ENCODE measurements around the gene ZNF362. TPM values are rescaled to one million over a fixed set of nuclear protein-coding genes. Genes with fewer than 3 reads are reported as not detected.
A peak's percentile ranks its signal among the peaks of the same experiment; 100 is the strongest.

ZNF362 gene
- total and polyA plus RNA-seq, 2 of the 13 experiments (the other 11 are each of a cell fraction or from before 2014, with no cell fraction given): 8.3 to 14.2 TPM

- TF ChIP-seq ZNF44 (CRISPR knock-in tag; IDR thresholded peaks at IDR 0.05) (no peak), THAP9 (CRISPR knock-in tag; IDR thresholded peaks at IDR 0.05; ENCODE audit: borderline replicate concordance) (peak; percentile 63; the same call in 1 of the 2 replicates), MTA3 (CRISPR knock-in tag; IDR thresholded peaks at IDR 0.05) (no peak), ZXDC (CRISPR knock-in tag; IDR thresholded peaks at IDR 0.05) (no peak), RFX1 (IDR thresholded peaks at IDR 0.05) (no peak), HMG20B (CRISPR knock-in tag; conservative IDR thresholded peaks at IDR 0.05) (no peak), CBFB (CRISPR knock-in tag; IDR thresholded peaks at IDR 0.05) (peak; percentile 33; the same call in 1 of the 2 replicates), FOXK1 (CRISPR knock-in tag; IDR thresholded peaks at IDR 0.05; ENCODE audit: borderline replicate concordance, low read depth) (0 out of 2 replicates have a peak, but pooled peaks have one; percentile 10), KLF11 (CRISPR knock-in tag; IDR thresholded peaks at IDR 0.05) (0 out of 2 replicates have a peak, but pooled peaks have one; percentile 17), GABPB1 (CRISPR knock-in tag; IDR thresholded peaks at IDR 0.05) (peak; percentile 79), MIER2 (CRISPR knock-in tag; IDR thresholded peaks at IDR 0.05) (no peak), SETDB1 (CRISPR knock-in tag; IDR thresholded peaks at IDR 0.05; ENCODE audit: borderline replicate concordance) (no peak), ATF1 (CRISPR knock-in tag; IDR thresholded peaks at IDR 0.05) (no peak), ZNF234 (CRISPR knock-in tag; conservative IDR thresholded peaks at IDR 0.05) (no peak), SSRP1 (CRISPR knock-in tag; IDR thresholded peaks at IDR 0.05) (no peak), THAP7 (CRISPR knock-in tag; IDR thresholded peaks at IDR 0.05) (peak; percentile 51; the same call in 1 of the 2 replicates), BRCA1 (CRISPR knock-in tag; IDR thresholded peaks at IDR 0.05) (no peak; the same call in 1 of the 2 replicates), ZBTB3 (CRISPR knock-in tag; IDR thresholded peaks at IDR 0.05; ENCODE audit: borderline replicate concordance, low read depth) (no peak), U2AF2 (IDR thresholded peaks at IDR 0.05; ENCODE audit: low read depth, low read length) (no peak), ATF6 (CRISPR knock-in tag; conservative IDR thresholded peaks at IDR 0.05) (0 out of 2 replicates have a peak, but pooled peaks have one; percentile 51), MTF1 (CRISPR knock-in tag; IDR thresholded peaks at IDR 0.05) (no peak), SUZ12 (IDR thresholded peaks at IDR 0.05; ENCODE audit: low read depth, low read length) (no peak), IKZF1 (IDR thresholded peaks at IDR 0.05) (no peak)
These were observed 93.7 kb downstream of the ZNF362 start (continued) for GRCh38 chr1:33349778-33350610.

Measured in HepG2 (cell line).